HG03565 (cell line): ENCODE results near the gene ZNF276.

Experiments used
- ATAC-seq: cut with Tn5 transposase; IDR thresholded peaks from one replicate; pipeline ENCODE4 v1.9.1; 2021; ENCODE audit warnings: mild to moderate bottlenecking, moderate library complexity; ENCODE audit not compliant: unreplicated experiment

ZNF276 gene

GRCh38 chr16:89732918-89733242 lies 11.5 kb downstream of the ZNF276 start:
- ATAC-seq, result no peak

GRCh38 chr16:89733322-89733721 lies 12.0 kb downstream of the ZNF276 start:
- ATAC-seq, result no peak

GRCh38 chr16:89733792-89734191 lies 12.5 kb downstream of the ZNF276 start:
- no peak for ATAC-seq

- no peak for ATAC-seq
Observed at GRCh38 chr16:89736554-89736953, 15.2 kb downstream of the ZNF276 start.

- no peak for ATAC-seq
Observed at GRCh38 chr16:89737341-89738071, 16.2 kb downstream of the ZNF276 start.

GRCh38 chr16:89738072-89738377 lies 16.7 kb downstream of the ZNF276 start:
- no peak for ATAC-seq

GRCh38 chr16:89738538-89739317 lies 17.4 kb downstream of the ZNF276 start:
- no peak for ATAC-seq

- no peak for ATAC-seq
Observed at GRCh38 chr16:89739383-89739782, 18.0 kb downstream of the ZNF276 start.

GRCh38 chr16:89741342-89742014 lies 20.1 kb downstream of the ZNF276 start:
- no peak for ATAC-seq

- no peak for ATAC-seq
Observed at GRCh38 chr16:89742948-89743347, 21.6 kb downstream of the ZNF276 start.

- ATAC-seq, result no peak
Observed at GRCh38 chr16:89744813-89745212, 23.5 kb downstream of the ZNF276 start.

- ATAC-seq, result no peak
Observed at GRCh38 chr16:89746043-89746442, 24.7 kb downstream of the ZNF276 start.

- ATAC-seq, result no peak
Observed at GRCh38 chr16:89748076-89748475, 26.7 kb downstream of the ZNF276 start.

GRCh38 chr16:89748921-89749320 lies 27.6 kb downstream of the ZNF276 start:
- no peak for ATAC-seq

- no peak for ATAC-seq
Observed at GRCh38 chr16:89749637-89750036, 28.3 kb downstream of the ZNF276 start.

GRCh38 chr16:89759746-89760340 lies 38.5 kb downstream of the ZNF276 start:
- ATAC-seq, result no peak

GRCh38 chr16:89761304-89761922 lies 40.1 kb downstream of the ZNF276 start:
- ATAC-seq, result no peak

GRCh38 chr16:89764711-89765201 lies 43.4 kb downstream of the ZNF276 start:
- ATAC-seq, result peak; percentile 69

- peak; percentile 5 for ATAC-seq
Observed at GRCh38 chr16:89765292-89765830, 44.0 kb downstream of the ZNF276 start.

GRCh38 chr16:89770367-89770766 lies 49.0 kb downstream of the ZNF276 start:
- ATAC-seq, result no peak

GRCh38 chr16:89775223-89775622 lies 53.9 kb downstream of the ZNF276 start:
- ATAC-seq, result no peak
